ENCODE measurements around the gene IQCM.

DNA sequence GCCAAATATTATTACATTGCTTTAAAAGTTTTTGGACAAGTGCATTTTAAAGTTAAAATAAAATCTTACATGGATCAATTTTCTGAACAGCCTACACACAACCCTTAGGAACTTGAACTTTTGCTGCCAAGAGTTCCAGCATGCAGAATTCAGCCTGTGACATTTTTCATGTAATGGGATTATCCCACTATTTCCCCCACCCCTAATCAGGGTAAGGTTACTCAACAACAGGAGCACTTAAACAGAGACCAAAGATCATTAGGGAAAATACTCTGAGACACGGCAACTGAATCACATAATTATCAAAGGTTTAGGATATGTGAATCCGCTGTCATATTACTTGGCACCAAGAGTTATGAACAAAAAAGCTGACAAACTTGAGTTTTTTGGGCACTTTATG, 47.2 kb downstream of the IQCM start:
- no peak for TF ChIP-seq FOXM1 (IDR thresholded peaks at IDR 0.05; ENCODE audit: borderline replicate concordance)
- no peak for TF ChIP-seq SP1 (IDR thresholded peaks at IDR 0.05)
- TF ChIP-seq, protein P1, sequence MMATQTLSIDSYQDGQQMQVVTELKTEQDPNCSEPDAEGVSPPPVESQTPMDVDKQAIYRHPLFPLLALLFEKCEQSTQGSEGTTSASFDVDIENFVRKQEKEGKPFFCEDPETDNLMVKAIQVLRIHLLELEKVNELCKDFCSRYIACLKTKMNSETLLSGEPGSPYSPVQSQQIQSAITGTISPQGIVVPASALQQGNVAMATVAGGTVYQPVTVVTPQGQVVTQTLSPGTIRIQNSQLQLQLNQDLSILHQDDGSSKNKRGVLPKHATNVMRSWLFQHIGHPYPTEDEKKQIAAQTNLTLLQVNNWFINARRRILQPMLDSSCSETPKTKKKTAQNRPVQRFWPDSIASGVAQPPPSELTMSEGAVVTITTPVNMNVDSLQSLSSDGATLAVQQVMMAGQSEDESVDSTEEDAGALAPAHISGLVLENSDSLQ (IDR thresholded peaks at IDR 0.05), result no peak
- TF ChIP-seq ARNT (IDR thresholded peaks at IDR 0.05), result no peak
- TF ChIP-seq HDGF (IDR thresholded peaks at IDR 0.05; ENCODE audit: borderline replicate concordance), result no peak
- no peak for TF ChIP-seq BHLHE40 (IDR thresholded peaks at IDR 0.05; ENCODE audit: borderline replicate concordance)
- no peak for TF ChIP-seq ELF4 (IDR thresholded peaks at IDR 0.05)
- TF ChIP-seq SUZ12 (IDR thresholded peaks at IDR 0.05), result no peak
- no peak for TF ChIP-seq ZNF384 (IDR thresholded peaks at IDR 0.05)
- TF ChIP-seq NFRKB (IDR thresholded peaks at IDR 0.05), result no peak
